ENCODE data around the gene CALM1.

GRCh38 chr14:90426663-90427062 lies 29.8 kb downstream of the CALM1 start:
- TF ChIP-seq CTCF (IDR thresholded peaks at IDR 0.05; ENCODE audit: insufficient read depth, low read length, poor library complexity, severe bottlenecking) (no peak), EZH2phosphoT487 (conservative IDR thresholded peaks at IDR 0.05; ENCODE audit: low read length) (no peak)
